GM19328 (cell line): ENCODE results near the gene INO80B.
"Not testable (repeated sequence)": the region's sequence is repeated elsewhere in the genome, so short reads cannot be mapped to it uniquely, and the experiment has no call there.

Experiments
- ATAC-seq: cut with Tn5 transposase; IDR thresholded peaks from one replicate; pipeline ENCODE4 v1.9.1; 2021; ENCODE audit warnings: mild to moderate bottlenecking, moderate library complexity; ENCODE audit not compliant: unreplicated experiment

Gene INO80B

GRCh38 chr2:74454654-74455511, at the start of gene INO80B:
INO80B (plus strand) TSS chr2:74455087; CDS start chr2:74455117, 30 bp downstream.
- ATAC-seq, result no peak

- no peak for ATAC-seq
These were observed 48.9 kb upstream of the INO80B start for GRCh38 chr2:74406035-74406434.

- ATAC-seq, result no peak
These were observed 47.2 kb upstream of the INO80B start for GRCh38 chr2:74407682-74408081.

GRCh38 chr2:74413001-74413698, 41.7 kb upstream of the INO80B start:
- no peak for ATAC-seq

GRCh38 chr2:74414441-74414840, 40.4 kb upstream of the INO80B start:
- no peak for ATAC-seq

- ATAC-seq, result no peak
These were observed 39.8 kb upstream of the INO80B start for GRCh38 chr2:74414881-74415761.

GRCh38 chr2:74415762-74416395, 39.0 kb upstream of the INO80B start:
- ATAC-seq, result no peak

GRCh38 chr2:74416778-74417177, 38.1 kb upstream of the INO80B start:
- ATAC-seq, result no peak

GRCh38 chr2:74417197-74417596, 37.7 kb upstream of the INO80B start:
- no peak for ATAC-seq

- ATAC-seq, result no peak
These were observed 37.1 kb upstream of the INO80B start for GRCh38 chr2:74417763-74418162.

GRCh38 chr2:74418312-74418711, 36.6 kb upstream of the INO80B start:
- ATAC-seq, result no peak

- no peak for ATAC-seq
These were observed 35.5 kb upstream of the INO80B start for GRCh38 chr2:74419345-74419744.

GRCh38 chr2:74420006-74420405, 34.9 kb upstream of the INO80B start:
- no peak for ATAC-seq

GRCh38 chr2:74420443-74421103, 34.3 kb upstream of the INO80B start:
- ATAC-seq, result not testable (repeated sequence)

GRCh38 chr2:74421221-74421870, 33.5 kb upstream of the INO80B start, which contains the start of the genes C2orf81 and WDR54:
C2orf81 (minus strand) TSS chr2:74421619; CDS start chr2:74421560, 59 bp downstream.
WDR54 (plus strand) TSS chr2:74421730; CDS start chr2:74422154, 424 bp downstream.
- ATAC-seq, result peak; percentile 92

- no peak for ATAC-seq
These were observed 31.4 kb upstream of the INO80B start for GRCh38 chr2:74423231-74424095.

GRCh38 chr2:74424139-74424992, 30.5 kb upstream of the INO80B start:
- no peak for ATAC-seq
